SK-N-SH (cell line): ENCODE measurements around the gene NAV2. TPM values are rescaled to one million over a fixed set of nuclear protein-coding genes. Genes with fewer than 3 reads are reported as not detected.
A peak's percentile ranks its signal among the peaks of the same experiment; 100 is the strongest.

Experiments used
- CTCF ChIA-PET: fragments of 300-600, 350-600 bp; formaldehyde crosslinking; extraction: SDS; loops from one replicate; lab custom pipeline; 2021; lab: Yijun Ruan, JAX
- POLR2A ChIA-PET: fragments of 350-600 bp; sonication (Branson Sonifier 250); formaldehyde crosslinking; extraction: SDS; loops from one replicate; lab custom pipeline; 2020; ENCODE audit warnings: antibody characterized with exemption, inconsistent platforms; lab: Yijun Ruan, JAX
- DNase-seq: peaks from one replicate; pipeline ENCODE4 v3.0.0; 2012
- H2AFZ ChIP-seq: fragments of 200-600 bp; sonication (generic); 2 replicates; pipeline ENCODE4 v1.8.1; 2016; ENCODE audit warnings: antibody characterized with exemption, mild to moderate bottlenecking, low read depth
- H3F3A ChIP-seq: fragments of 200-600 bp; sonication (generic); replicated peaks from 2 replicates; pipeline ENCODE3; 2016; ENCODE audit warnings: antibody characterized with exemption, mild to moderate bottlenecking; ENCODE audit not compliant: insufficient read depth
- H3K27ac ChIP-seq, 2 experiments: fragments of 200-500 bp in 1 of 2; fragments of 200-600 bp in 1 of 2; sonication (Bioruptor generic) in 1 of 2; sonication (generic), shearing (Covaris generic) in 1 of 2; 2 replicates each; pipeline versions ENCODE4 v1.5.1 to v1.6.1; 2014 to 2016; ENCODE audit warnings: low read depth in 2 of 2, inconsistent platforms in 1 of 2, low read length in 1 of 2, mild to moderate bottlenecking in 1 of 2, mixed read lengths in 1 of 2
- H3K27me3 ChIP-seq: fragments of 200-600 bp; sonication (generic), shearing (Covaris generic); 2 replicates; pipeline ENCODE4 v1.6.1; 2016; ENCODE audit warnings: mixed run types; ENCODE audit not compliant: insufficient read depth
- H3K36me3 ChIP-seq, 2 experiments: fragments of 200-500 bp in 1 of 2; fragments of 200-600 bp in 1 of 2; sonication (Bioruptor generic) in 1 of 2; sonication (generic) in 1 of 2; replicated peaks in 1 of 2; 2 replicates each; pipeline versions ENCODE3 to v1.5.1; 2014 to 2016; ENCODE audit warnings: low read length in 1 of 2, mild to moderate bottlenecking in 1 of 2; ENCODE audit not compliant: insufficient read depth in 2 of 2, control insufficient read depth in 1 of 2
- H3K4me1 ChIP-seq, 2 experiments: fragments of 200-500 bp in 1 of 2; fragments of 200-600 bp in 1 of 2; sonication (Bioruptor generic) in 1 of 2; sonication (generic), shearing (Covaris generic) in 1 of 2; 2 replicates each; pipeline versions ENCODE4 v1.5.1 to v1.6.1; 2014 to 2016; ENCODE audit warnings: low read depth in 1 of 2, low read length in 1 of 2, mixed run types in 1 of 2; ENCODE audit not compliant: insufficient read depth in 2 of 2, control insufficient read depth in 1 of 2
- H3K4me2 ChIP-seq: fragments of 200-600 bp; sonication (generic), shearing (Covaris generic); 2 replicates; pipeline ENCODE4 v1.6.1; 2017; ENCODE audit warnings: mixed run types
- H3K4me3 ChIP-seq, 2 experiments: fragments of 200-500 bp in 1 of 2; fragments of 200-600 bp in 1 of 2; sonication (Bioruptor generic) in 1 of 2; sonication (generic), shearing (Covaris generic) in 1 of 2; 2 replicates each; pipeline versions ENCODE4 v1.5.1 to v1.8.1; 2014 to 2016; ENCODE audit warnings: low read depth in 2 of 2, inconsistent platforms in 1 of 2, low read length in 1 of 2, mild to moderate bottlenecking in 1 of 2, mixed read lengths in 1 of 2, moderate library complexity in 1 of 2
- H3K79me2 ChIP-seq: fragments of 200-600 bp; sonication (generic); 2 replicates; pipeline ENCODE4 v1.8.1; 2017; ENCODE audit warnings: mild to moderate bottlenecking; ENCODE audit not compliant: insufficient read depth
- H3K9ac ChIP-seq: fragments of 200-600 bp; sonication (generic); 2 replicates; pipeline ENCODE4 v1.6.1; 2017; ENCODE audit warnings: mixed run types
- H3K9me2 ChIP-seq: fragments of 200-600 bp; sonication (generic); 2 replicates; pipeline ENCODE4 v1.6.1; 2017; ENCODE audit warnings: mixed run types
- H3K9me3 ChIP-seq: fragments of 200-600 bp; sonication (generic); 2 replicates; pipeline ENCODE4 v1.6.1; 2017; ENCODE audit warnings: mixed run types, mild to moderate bottlenecking, moderate library complexity
- H4K20me1 ChIP-seq: fragments of 200-600 bp; sonication (generic); 2 replicates; pipeline ENCODE4 v1.6.1; 2017; ENCODE audit warnings: mild to moderate bottlenecking, mixed run types; ENCODE audit not compliant: insufficient read depth
- CHD2 ChIP-seq: fragments of 150-350 bp; IDR thresholded peaks from 2 replicates; pipeline ENCODE4 v1.6.1; 2018; ENCODE audit warnings: low read length; ENCODE audit not compliant: partially characterized antibody
- ELF1 ChIP-seq: IDR thresholded peaks from 2 replicates; pipeline ENCODE4 v1.4.0; 2012
- EP300 ChIP-seq, 2 experiments: IDR thresholded peaks; 2 replicates each; pipeline versions ENCODE4 v1.4.0 to v1.6.1; 2012; ENCODE audit warnings: borderline replicate concordance in 1 of 2, low read depth in 1 of 2, low read length in 1 of 2
- EZH2phosphoT487 ChIP-seq: fragments of 200-600 bp; sonication (generic); IDR thresholded peaks from 2 replicates; pipeline ENCODE4 v1.6.1; 2017; ENCODE audit warnings: low read depth, mixed run types, mild to moderate bottlenecking, antibody characterized with exemption, moderate library complexity, borderline replicate concordance
- FOSL2 ChIP-seq: IDR thresholded peaks from 2 replicates; pipeline ENCODE4 v1.4.0; 2012; ENCODE audit warnings: low read depth, mild to moderate bottlenecking, moderate library complexity, borderline replicate concordance
- FOXJ3 ChIP-seq: sonication (generic); formaldehyde crosslinking; IDR thresholded peaks from 2 replicates; pipeline ENCODE4 v1.5.1; 2020; ENCODE audit warnings: mild to moderate bottlenecking, missing genetic modification reagents
- FOXM1 ChIP-seq: IDR thresholded peaks from 2 replicates; pipeline ENCODE4 v1.4.0; 2012; ENCODE audit warnings: low read depth, mild to moderate bottlenecking
- GABPA ChIP-seq: IDR thresholded peaks from 2 replicates; pipeline ENCODE4 v1.4.0; 2012; ENCODE audit warnings: low read depth, mild to moderate bottlenecking
- GATA2 ChIP-seq: sonication (generic); formaldehyde crosslinking; IDR thresholded peaks from 2 replicates; pipeline ENCODE4 v1.5.0; 2020; ENCODE audit warnings: mild to moderate bottlenecking, missing genetic modification reagents
- MEF2A ChIP-seq: IDR thresholded peaks from 2 replicates; pipeline ENCODE4 v1.4.0; 2012; ENCODE audit warnings: low read depth, borderline replicate concordance
- MXI1 ChIP-seq: IDR thresholded peaks from 2 replicates; pipeline ENCODE4 v1.6.1; 2012; ENCODE audit warnings: mild to moderate bottlenecking, low read depth, low read length, improper control_type of control experiment
- NFIC ChIP-seq: IDR thresholded peaks from 2 replicates; pipeline ENCODE4 v1.4.0; 2012; ENCODE audit warnings: borderline replicate concordance
- NRF1 ChIP-seq: IDR thresholded peaks from 2 replicates; pipeline ENCODE4 v1.6.1; 2012; ENCODE audit warnings: low read depth, mild to moderate bottlenecking, low read length
- POLR2AphosphoS5 ChIP-seq: IDR thresholded peaks from 2 replicates; pipeline ENCODE4 v1.6.1; 2012; ENCODE audit warnings: low read depth, low read length
- RAD21 ChIP-seq: IDR thresholded peaks from 2 replicates; pipeline ENCODE4 v1.6.1; 2012; ENCODE audit warnings: mild to moderate bottlenecking, low read length
- RCOR1 ChIP-seq: fragments of 150-350 bp; IDR thresholded peaks from 2 replicates; pipeline ENCODE4 v1.6.1; 2017; ENCODE audit warnings: antibody characterized with exemption, low read length
- SIN3A ChIP-seq: IDR thresholded peaks from 2 replicates; pipeline ENCODE4 v1.6.1; 2012; ENCODE audit warnings: low read depth, mild to moderate bottlenecking, low read length, moderate library complexity, borderline replicate concordance
- SMC3 ChIP-seq: IDR thresholded peaks from 2 replicates; pipeline ENCODE4 v1.6.1; 2012; ENCODE audit warnings: low read depth, low read length, improper control_type of control experiment
- TAF1 ChIP-seq: IDR thresholded peaks from 2 replicates; pipeline ENCODE4 v1.6.1; 2012; ENCODE audit warnings: low read depth, mild to moderate bottlenecking, low read length, moderate library complexity, borderline replicate concordance
- USF1 ChIP-seq: IDR thresholded peaks from 2 replicates; pipeline ENCODE4 v1.4.0; 2012; ENCODE audit warnings: low read depth, borderline replicate concordance
- YY1 ChIP-seq: IDR thresholded peaks from 2 replicates; pipeline ENCODE4 v1.4.0; 2012; ENCODE audit warnings: low read depth, mild to moderate bottlenecking
- WGBS: methylation state at CpG from one replicate; pipeline ENCODE4 v1.1.6; 2017; ENCODE audit warnings: low lambda C conversion rate; 5-methylcytosine and 5-hydroxymethylcytosine counted together
- polyA plus RNA-seq, 3 experiments: library from polyadenylated mRNA; depleted of rRNA; stranded (reverse); fragments of >200 nt; gene quantifications; 2 replicates each; pipeline ENCODE4 v1.2.3, GENCODE V29; 2012
- TF ChIP-seq, protein P1 (sequence below): fragments of 200-600 bp; sonication (generic); IDR thresholded peaks from 2 replicates; pipeline ENCODE4 v1.6.1; 2017; ENCODE audit warnings: antibody characterized with exemption, mild to moderate bottlenecking, moderate library complexity
- TF ChIP-seq, protein P2 (sequence below): IDR thresholded peaks from 2 replicates; pipeline ENCODE4 v1.6.1; 2012; ENCODE audit warnings: mild to moderate bottlenecking, low read depth, low read length, moderate library complexity
- TF ChIP-seq, protein P3 (sequence below): IDR thresholded peaks from 2 replicates; pipeline ENCODE4 v1.4.0; 2012; ENCODE audit warnings: low read depth, borderline replicate concordance

NAV2 gene
- polyA plus RNA-seq, 1 of the 3 experiments (the other 2 are of a cell fraction) = 26.2 TPM

DNA sequence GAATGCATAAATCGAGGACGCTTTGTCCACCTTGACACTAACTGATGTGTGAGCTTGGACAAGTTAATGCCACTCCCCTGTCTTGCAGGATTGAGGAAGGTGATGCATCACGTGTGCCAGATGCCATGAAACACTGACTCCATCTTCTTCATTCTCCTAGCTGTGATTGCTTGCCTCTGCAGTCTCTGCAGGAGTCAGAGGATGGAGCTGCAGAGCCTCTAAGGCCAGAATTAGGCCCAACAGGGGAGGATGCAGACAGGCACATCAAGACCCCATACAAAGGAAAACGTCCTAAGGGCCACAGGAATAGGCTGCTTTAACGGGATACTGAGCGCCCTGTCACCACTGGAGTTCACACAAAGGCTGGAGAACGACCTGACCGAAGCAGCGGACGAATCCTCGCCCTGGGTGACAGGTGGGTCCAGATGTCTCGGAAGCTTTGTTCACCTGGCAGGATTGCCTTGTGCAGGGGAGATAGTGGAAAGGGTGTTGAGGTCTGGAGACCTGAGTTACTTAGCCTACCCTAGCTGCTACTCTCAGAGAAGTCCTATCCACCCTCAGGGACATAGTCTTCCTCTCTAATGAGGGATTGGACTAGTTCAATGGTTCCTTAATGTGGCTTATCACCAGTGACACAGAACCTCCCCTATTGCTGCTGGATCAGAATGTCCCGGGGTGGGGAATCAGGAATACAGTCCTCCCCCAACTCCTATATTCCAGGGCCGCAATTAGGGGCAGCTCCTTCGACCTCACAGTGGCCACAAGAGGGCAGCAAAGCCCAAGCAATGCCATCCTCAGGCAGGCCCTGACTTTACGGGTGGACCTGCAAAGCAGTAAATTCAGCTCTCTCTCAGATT, 415.3 kb downstream of the NAV2 start:
- peak; percentile 84 for DNase-seq
- H3K79me2 ChIP-seq = no peaks in the 10 kb centered on the region
- TF ChIP-seq GATA2 (CRISPR knock-in tag) (no peak), EP300 (IDR thresholded peaks at IDR 0.05; ENCODE audit: borderline replicate concordance in 1 of 2, low read depth in 1 of 2, low read length in 1 of 2) (no peak), FOSL2 (no peak), FOXM1 (no peak), MEF2A (no peak), NRF1 (no peak), ELF1 (no peak), GABPA (no peak), RCOR1 (no peak), EZH2phosphoT487 (no peak), MXI1 (no peak), FOXJ3 (CRISPR knock-in tag) (no peak), NFIC (no peak), CHD2 (no peak), USF1 (no peak), TAF1 (no peak), YY1 (no peak), SMC3 (peak; percentile 92), RAD21 (peak; percentile 97), SIN3A (no peak), POLR2AphosphoS5 (no peak)
- TF ChIP-seq, protein P1, sequence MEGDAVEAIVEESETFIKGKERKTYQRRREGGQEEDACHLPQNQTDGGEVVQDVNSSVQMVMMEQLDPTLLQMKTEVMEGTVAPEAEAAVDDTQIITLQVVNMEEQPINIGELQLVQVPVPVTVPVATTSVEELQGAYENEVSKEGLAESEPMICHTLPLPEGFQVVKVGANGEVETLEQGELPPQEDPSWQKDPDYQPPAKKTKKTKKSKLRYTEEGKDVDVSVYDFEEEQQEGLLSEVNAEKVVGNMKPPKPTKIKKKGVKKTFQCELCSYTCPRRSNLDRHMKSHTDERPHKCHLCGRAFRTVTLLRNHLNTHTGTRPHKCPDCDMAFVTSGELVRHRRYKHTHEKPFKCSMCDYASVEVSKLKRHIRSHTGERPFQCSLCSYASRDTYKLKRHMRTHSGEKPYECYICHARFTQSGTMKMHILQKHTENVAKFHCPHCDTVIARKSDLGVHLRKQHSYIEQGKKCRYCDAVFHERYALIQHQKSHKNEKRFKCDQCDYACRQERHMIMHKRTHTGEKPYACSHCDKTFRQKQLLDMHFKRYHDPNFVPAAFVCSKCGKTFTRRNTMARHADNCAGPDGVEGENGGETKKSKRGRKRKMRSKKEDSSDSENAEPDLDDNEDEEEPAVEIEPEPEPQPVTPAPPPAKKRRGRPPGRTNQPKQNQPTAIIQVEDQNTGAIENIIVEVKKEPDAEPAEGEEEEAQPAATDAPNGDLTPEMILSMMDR = peak; percentile 89
- TF ChIP-seq, protein P2, sequence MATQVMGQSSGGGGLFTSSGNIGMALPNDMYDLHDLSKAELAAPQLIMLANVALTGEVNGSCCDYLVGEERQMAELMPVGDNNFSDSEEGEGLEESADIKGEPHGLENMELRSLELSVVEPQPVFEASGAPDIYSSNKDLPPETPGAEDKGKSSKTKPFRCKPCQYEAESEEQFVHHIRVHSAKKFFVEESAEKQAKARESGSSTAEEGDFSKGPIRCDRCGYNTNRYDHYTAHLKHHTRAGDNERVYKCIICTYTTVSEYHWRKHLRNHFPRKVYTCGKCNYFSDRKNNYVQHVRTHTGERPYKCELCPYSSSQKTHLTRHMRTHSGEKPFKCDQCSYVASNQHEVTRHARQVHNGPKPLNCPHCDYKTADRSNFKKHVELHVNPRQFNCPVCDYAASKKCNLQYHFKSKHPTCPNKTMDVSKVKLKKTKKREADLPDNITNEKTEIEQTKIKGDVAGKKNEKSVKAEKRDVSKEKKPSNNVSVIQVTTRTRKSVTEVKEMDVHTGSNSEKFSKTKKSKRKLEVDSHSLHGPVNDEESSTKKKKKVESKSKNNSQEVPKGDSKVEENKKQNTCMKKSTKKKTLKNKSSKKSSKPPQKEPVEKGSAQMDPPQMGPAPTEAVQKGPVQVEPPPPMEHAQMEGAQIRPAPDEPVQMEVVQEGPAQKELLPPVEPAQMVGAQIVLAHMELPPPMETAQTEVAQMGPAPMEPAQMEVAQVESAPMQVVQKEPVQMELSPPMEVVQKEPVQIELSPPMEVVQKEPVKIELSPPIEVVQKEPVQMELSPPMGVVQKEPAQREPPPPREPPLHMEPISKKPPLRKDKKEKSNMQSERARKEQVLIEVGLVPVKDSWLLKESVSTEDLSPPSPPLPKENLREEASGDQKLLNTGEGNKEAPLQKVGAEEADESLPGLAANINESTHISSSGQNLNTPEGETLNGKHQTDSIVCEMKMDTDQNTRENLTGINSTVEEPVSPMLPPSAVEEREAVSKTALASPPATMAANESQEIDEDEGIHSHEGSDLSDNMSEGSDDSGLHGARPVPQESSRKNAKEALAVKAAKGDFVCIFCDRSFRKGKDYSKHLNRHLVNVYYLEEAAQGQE = no peak
- TF ChIP-seq, protein P3, sequence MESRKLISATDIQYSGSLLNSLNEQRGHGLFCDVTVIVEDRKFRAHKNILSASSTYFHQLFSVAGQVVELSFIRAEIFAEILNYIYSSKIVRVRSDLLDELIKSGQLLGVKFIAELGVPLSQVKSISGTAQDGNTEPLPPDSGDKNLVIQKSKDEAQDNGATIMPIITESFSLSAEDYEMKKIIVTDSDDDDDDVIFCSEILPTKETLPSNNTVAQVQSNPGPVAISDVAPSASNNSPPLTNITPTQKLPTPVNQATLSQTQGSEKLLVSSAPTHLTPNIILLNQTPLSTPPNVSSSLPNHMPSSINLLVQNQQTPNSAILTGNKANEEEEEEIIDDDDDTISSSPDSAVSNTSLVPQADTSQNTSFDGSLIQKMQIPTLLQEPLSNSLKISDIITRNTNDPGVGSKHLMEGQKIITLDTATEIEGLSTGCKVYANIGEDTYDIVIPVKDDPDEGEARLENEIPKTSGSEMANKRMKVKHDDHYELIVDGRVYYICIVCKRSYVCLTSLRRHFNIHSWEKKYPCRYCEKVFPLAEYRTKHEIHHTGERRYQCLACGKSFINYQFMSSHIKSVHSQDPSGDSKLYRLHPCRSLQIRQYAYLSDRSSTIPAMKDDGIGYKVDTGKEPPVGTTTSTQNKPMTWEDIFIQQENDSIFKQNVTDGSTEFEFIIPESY = no peak
- TF ChIP-seq, all 33 proteins: peak for 3
- Histone ChIP-seq H4K20me1 (no peaks in the 10 kb centered on the region), H3K27ac (peak overlapping the region in 1 of 2 experiments; percentile 54; a peak in 1 of 4 replicates), H3K9me2 (no peaks in the 10 kb centered on the region), H3K4me3 (no peak overlapping the region; a peak in 1 of 4 replicates), H3K4me1 (no peaks in the 10 kb centered on the region), H2AFZ (no peak overlapping the region), H3K36me3 (no peaks in the 10 kb centered on the region), H3K4me2 (no peak overlapping the region), H3F3A (peaks cover 26% of the 10 kb centered on the region), H3K9ac (no peak overlapping the region), H3K9me3 (no peaks in the 10 kb centered on the region), H3K27me3 (no peaks in the 10 kb centered on the region)
- 62% methylated on average over 14 of the region's 16 CpGs for WGBS
- POLR2A ChIA-PET = interaction anchor here (1.0 kb wide), 1 partner anchor 226 kb away, joined by 7 read pairs; no protein-coding TSS in a partner anchor
- CTCF ChIA-PET = interaction anchor here (0.6 to 8.6 kb wide), 99 partner anchors 9 to 872 kb away, joined by 3 to 302 read pairs (median 4); partner anchors contain the start of genes DBX1 and HTATIP2
